ENCODE results near the gene RRAD.

DNA sequence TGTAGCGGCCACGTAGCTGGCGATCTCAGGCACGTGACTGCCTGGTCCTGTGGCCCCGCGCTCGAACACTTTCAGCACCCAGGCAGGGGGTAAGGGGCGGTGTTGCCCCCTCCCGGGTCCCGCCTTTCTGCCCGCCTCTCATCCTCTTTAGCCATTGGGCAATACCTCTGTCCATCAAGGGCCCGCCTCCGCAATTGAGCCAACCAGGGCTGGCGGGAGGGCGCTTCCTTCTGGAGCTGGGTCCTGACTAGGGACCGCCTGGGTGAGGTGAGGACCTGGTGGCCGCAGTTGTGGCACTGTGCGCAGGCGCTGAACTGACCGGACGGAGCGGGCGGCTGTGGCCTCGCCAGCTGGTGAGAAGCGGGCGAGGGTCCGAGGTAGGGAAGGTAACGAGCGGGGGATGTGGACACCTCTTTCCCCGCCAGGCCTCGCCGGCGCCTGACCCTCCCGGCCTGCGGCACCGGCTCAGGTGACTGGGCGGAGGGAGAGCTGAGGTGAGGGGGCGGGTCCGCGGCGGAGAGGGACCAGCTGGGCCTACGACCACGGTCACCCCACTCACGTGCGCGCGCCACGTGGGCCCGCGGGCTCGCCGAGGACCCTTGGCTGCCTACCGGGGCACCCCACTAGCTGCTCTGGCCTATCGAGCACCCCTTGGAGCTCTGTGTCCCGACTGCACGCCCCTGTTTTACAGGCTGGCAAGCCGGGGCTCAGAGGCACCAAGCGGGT, 44.9 kb downstream of the RRAD start, which contains the start of gene PDP2:
- TF ChIP-seq FOXK2 (IDR thresholded peaks at IDR 0.05) (no peak), TARDBP (IDR thresholded peaks at IDR 0.05) (no peak), LEF1 (IDR thresholded peaks at IDR 0.05; ENCODE audit: borderline replicate concordance) (no peak), CTBP1 (IDR thresholded peaks at IDR 0.05; ENCODE audit: borderline replicate concordance) (no peak), FOXM1 (IDR thresholded peaks at IDR 0.05; ENCODE audit: borderline replicate concordance) (no peak)
- TF ChIP-seq, protein P1, sequence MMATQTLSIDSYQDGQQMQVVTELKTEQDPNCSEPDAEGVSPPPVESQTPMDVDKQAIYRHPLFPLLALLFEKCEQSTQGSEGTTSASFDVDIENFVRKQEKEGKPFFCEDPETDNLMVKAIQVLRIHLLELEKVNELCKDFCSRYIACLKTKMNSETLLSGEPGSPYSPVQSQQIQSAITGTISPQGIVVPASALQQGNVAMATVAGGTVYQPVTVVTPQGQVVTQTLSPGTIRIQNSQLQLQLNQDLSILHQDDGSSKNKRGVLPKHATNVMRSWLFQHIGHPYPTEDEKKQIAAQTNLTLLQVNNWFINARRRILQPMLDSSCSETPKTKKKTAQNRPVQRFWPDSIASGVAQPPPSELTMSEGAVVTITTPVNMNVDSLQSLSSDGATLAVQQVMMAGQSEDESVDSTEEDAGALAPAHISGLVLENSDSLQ (IDR thresholded peaks at IDR 0.05) = peak; percentile 100

Data from HEK293T (cell line).